ENCODE measurements around the gene SNX14. TPM values are rescaled to one million over a fixed set of nuclear protein-coding genes. Genes with fewer than 3 reads are reported as not detected.

The SNX14 gene
- total RNA-seq, 1 donor from 2014 or later = 107 TPM

- DNase-seq (ENCODE audit: low read depth, low spot score) = no peak
These were observed 77.5 kb downstream of the SNX14 start for GRCh38 chr6:85516168-85516567.

GRCh38 chr6:85506441-85507093, 87.1 kb downstream of the SNX14 start:
- DNase-seq (ENCODE audit: low read depth, low spot score) = no peak

GRCh38 chr6:85498596-85499258, 94.9 kb downstream of the SNX14 start:
- DNase-seq (ENCODE audit: low read depth, low spot score) = no peak

DNA sequence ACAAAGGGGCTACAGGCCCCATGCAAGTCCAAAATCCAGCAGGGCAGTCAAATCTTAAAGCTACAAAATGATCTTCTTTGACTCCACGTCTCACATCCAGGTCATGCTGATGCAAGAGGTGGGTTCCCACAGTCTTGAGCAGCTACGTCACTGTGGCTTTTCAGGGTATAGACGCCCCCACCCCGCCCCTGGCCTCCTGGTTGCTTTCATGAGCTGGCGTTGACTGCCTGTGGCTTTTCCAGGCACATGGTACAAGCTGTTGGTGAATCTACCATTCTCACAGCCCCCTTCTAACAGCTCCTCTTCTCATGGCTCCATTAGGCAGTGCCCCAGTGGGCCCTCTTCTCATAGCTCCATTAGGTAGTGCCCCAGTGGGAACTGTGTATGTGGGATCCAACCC, 96.8 kb downstream of the SNX14 start:
- no peak for DNase-seq (ENCODE audit: low read depth, low spot score)

- DNase-seq (ENCODE audit: low read depth, low spot score) = no peak
These were observed 97.6 kb downstream of the SNX14 start for GRCh38 chr6:85496009-85496579.

DNA sequence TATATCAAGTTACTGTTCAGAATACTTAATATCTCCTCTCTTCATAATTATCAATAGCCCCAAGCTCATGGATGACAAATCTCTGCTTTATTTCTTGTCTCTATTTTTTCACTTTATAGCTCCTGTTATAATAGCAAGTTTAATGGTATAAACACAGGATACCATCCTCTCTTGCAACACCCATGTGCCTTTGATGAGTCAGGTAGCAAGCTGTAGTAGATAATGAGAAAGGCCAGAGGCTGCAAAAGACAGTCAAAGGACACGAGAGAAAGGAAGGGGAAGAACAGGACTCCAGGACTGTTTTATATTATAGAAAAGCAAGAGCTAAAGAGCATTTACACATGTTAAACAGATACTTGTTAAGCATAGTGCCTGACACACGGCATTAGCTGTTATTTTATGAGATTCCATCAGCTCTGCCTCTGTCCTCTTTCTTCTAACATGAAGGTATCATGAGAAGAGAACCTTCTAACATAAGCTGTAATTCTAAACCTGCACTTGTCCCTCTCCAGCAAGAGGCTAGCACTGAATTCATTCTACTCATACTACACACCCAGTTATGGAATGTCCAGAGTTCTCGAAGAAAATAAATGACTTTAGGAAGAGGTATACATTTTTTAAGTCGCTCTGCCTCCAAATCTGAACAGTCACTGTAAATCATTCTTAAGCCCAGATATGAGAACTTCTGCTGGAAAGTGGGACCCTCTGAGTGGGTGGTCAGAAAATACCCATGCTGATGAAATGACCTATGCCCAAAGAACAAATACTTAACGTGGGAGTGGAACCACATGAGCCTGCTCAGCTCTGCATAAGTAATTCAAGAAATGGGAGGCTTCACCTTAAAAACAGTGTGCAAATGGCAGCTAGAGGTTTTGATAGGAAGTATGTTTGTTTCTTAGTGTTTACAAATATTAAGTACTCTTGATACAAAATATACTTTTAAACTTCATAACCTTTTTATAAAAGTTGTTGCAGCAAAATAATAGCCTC, 98.8 kb downstream of the SNX14 start:
- no peak for DNase-seq (ENCODE audit: low read depth, low spot score)

DNA sequence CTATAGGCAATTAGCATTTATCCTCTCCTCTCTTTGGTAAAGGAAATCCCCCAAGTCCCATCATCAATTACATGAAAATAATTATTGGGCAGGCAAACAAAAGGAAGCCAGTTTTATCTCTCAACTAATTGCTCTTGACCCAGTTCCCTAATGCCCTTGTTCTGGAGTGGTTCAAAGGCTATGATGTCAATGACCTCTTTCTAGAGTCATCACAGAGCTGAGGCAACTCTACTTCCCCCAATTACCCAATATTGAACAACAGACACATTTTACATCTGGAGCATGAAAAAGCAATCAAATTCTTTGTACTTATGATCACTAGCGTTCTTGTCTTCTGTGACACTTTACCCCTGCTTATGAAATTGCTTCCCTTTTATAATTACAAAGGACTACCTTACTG, 100.3 kb downstream of the SNX14 start:
- DNase-seq (ENCODE audit: low read depth, low spot score) = no peak

DNA sequence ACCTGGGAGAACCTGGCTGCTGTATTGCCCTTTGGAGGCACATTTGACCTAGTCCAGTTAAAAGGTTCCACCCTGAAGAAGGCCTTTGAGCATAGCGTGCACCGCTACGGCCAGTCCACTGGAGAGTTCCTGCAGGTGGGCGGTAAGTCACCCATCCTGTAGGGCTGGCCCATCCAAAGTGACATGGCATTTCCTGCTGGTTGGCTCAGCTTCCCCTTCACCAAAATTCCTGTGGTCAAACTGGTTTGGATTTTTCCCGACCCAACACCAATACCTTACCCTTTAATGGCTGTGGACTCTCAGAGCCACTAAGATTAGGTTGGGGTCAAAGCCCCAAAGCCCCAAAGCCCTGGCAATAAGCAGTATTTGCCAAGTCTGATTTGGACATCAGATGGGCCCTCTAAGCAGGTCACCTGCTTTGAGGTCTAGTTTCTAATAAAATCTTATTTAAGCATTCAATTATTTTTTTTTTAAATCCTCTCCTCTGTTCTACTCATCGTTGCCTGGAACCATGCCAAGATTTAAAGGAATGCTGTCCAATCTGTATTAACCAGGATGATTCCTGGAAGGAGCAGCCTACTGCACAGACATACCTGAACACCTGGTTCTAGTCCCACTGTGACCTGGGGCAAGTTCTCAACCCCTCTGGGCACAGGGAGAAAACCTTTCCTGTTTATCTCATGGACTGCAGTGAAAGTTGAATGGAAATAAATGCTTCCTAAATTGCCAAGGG, 103.0 kb downstream of the SNX14 start:
- DNase-seq (ENCODE audit: low read depth, low spot score) = no peak

- no peak for DNase-seq (ENCODE audit: low read depth, low spot score)
These were observed 108.7 kb downstream of the SNX14 start for GRCh38 chr6:85484948-85485347.

DNA sequence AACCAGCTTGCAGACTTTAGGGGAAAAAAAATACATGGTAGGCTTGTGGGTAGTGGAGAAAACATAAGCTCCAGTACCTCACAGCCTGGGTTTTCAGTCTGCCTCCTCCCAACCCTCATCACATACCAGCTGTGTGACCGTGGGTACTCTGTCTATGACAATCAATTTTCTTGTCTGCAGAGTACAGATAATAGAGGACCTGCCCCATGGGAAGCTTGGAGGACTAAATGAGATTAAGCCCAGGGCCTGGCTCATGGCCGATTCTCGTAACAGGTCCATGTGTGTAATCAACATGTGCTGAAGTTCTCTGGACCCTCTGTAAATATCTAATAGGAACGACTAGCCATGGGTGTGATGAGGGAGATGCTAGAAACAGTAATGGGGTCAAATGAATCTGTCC, 109.8 kb downstream of the SNX14 start:
- no peak for DNase-seq (ENCODE audit: low read depth, low spot score)

DNA sequence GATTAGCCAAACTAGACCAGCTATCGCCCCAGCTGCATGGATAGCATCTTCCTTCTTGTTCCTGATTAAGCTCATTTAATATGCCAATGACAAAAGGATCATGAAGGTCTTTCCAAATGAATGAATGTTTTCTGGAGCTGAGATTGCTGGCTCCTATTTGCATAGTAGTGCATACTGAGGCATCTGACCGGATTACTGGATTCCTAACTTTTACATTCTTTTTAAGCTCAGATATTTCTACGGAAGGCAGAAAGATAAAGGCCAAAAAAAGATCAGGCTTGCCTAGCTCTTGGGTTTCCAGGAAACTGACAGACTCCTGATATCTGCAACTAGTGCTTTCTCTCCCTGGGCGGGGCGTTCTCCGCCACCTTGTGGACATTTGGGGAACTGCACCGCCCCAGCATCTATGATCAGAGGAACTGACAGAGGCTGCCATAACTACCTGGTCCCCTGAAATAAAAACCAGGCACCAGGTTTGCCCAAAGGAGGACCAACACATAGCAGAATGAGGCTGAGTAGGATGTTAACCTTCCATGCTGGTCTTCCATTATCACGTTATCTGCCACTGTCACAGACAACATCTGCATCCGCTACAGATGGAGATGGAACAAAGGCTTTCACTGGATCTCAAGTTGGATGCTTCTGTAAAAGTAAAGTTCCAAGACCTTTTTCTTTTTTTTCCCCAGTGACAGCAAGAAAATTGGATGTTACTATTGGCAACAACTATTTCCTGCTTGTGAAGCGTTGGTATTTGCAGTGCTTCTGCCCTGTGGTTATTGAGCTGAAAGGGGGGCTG, 110.6 kb downstream of the SNX14 start:
- no peak for DNase-seq (ENCODE audit: low read depth, low spot score)

DNA sequence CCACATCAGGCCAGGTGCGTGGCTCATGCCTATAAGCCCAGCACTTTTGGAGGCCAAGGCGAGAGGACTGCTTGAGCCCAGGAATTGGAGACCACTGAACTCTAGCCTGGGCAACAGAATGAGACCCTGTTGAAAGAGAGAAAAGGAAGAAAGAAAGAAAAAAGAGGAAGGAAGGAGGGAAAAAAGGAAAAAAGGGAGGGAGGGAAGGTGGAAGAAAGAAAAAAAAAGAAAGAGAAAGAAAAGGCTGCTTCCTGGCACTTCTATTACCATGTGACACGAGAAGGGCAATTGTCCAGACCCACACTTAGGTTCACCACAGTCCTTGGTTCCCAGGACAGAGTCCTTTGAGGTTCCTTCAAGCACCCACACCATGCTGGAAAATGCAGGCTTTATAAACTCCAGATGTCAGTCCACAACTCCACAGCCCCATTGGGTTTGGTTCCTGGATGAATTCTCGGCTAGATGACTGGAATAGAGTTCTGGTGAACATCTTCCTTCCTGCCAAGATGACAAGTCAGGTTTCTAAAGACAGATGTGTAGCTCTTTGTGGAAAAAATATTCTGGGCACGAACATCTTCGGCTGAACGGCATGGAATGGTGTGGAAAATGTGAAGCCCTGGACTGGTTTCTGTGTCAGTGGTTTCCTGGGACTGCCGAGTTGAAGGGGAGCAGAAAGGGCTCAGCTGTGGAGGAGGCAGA, 111.3 kb downstream of the SNX14 start:
- DNase-seq (ENCODE audit: low read depth, low spot score) = no peak

GRCh38 chr6:85479208-85479607, 114.5 kb downstream of the SNX14 start:
- no peak for DNase-seq (ENCODE audit: low read depth, low spot score)

DNA sequence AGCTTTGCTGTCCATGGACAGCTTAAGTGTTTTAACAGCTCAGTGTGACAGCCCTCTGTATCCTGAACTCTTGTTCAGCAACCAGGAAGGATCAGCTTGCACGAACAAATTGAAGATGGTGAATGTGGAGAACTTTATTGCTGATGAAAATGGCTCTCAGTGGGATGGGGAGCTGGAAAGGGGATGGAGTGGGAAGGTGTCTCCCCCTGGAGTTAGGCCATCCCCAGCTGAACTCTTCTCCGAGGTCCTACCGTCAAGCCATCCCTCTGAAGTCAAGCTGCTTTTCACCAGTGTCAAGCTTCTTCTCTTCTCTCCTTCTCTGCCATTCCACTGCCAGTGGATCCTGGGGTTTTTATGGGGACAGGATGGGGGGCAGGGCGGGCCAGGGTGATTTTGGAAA, 117.1 kb downstream of the SNX14 start:
- DNase-seq (ENCODE audit: low read depth, low spot score) = no peak

DNA sequence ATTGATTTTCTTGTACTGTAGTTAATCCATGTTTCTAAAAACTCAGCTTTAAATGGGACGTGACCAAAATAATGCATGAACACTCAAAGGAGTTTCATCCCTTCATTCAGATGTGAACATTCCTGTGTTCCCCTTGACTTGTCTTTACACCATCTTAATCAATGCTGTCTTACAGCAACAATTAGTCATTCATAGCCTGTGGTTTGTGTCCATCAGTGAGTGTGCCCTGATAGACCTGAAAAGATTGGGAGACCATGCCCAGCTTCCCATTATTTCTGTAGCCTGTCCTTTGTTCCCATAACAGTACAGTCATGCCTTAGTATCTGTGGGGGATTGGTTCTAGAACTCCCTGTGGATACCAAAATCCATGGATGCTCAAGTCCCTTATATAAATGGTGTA, 119.9 kb downstream of the SNX14 start:
- no peak for DNase-seq (ENCODE audit: low read depth, low spot score)

- DNase-seq (ENCODE audit: low read depth, low spot score) = no peak
These were observed 120.9 kb downstream of the SNX14 start for GRCh38 chr6:85472744-85473143.

DNA sequence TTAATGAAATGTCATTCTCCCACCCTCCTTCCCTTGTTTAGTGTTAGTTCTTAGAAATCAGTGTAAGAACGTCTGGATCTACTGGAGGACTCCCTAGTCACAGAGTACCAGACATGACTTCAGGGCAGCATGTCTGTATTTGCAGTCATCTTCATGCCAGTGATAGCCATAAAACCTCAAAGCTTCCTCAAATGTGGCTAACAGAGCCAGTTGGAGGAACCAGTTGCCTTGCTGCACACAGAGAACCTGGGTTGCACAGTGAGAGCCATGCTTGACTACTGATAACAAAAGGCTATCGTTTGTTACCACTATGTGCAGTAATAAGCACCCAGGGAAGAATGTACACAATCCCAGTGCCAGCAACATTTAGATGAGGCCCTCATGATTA, 123.6 kb downstream of the SNX14 start:
- DNase-seq (ENCODE audit: low read depth, low spot score) = no peak

DNA sequence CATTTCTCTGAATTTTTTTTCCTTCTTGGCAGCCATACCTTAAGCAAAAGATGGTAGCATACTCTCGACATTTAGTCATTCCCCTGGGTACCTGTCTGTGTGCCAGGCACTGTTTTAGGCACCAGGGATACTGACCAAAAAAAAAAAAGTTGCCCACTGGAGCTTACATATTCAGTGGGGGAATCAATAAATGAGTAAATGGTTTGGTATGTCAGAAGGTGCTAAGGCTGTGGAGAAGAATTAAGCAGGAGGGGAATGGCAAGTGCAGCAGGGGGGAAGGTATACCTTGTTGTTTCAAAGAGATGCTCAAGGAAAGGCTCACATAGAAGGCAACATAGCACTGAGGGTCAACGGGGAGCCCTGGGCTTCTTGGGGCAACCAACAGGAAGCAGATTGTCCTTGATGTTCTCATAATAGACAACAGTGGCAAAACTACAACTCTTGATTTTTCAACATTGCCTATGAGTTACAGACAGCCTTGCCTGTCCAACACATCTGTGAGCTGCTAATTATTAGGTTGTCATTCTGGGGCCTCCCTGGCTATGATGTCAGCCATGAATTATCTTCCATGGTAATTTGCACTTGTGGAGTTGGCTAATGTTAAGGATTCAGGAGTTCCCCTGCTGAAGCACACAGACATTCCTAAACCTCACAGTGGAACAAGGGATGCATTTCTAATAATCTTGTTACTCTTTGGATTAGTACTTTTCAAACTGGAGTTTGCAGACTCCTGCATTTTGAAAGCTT, 124.2 kb downstream of the SNX14 start:
- DNase-seq (ENCODE audit: low read depth, low spot score) = no peak

DNA sequence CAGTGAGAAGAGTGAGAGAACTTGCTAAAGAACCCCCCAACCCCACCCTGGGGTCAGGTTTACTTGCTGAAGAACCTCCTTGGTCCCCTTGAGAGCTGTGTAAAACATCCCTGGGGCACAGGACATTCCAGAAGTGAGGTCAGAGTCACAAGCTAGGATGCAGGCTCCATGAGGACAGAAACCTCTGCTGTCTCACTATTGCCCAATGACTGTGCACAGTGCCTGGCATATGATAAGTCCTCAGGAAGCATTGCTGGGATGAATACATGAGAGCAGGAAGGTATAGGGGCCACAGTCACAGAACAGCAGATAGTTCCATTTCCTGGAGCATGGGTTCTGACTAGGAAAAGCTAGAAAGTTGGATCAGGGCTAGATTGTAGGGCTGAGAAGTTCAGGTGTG, 125.3 kb downstream of the SNX14 start:
- DNase-seq (ENCODE audit: low read depth, low spot score) = no peak
